HL-60 (cell line): ENCODE measurements around the gene CST9L.

Experiments
- DNase-seq, 2 experiments: peaks; one replicate each; pipeline ENCODE4 v3.0.0-alpha.2; 2010 to 2020; ENCODE audit warnings: low read depth in 1 of 2, low spot score in 1 of 2
- H3K27ac ChIP-seq: fragments of 250-450 bp; sonication (Bioruptor Pico); replicated peaks from 2 replicates; pipeline ENCODE4 v1.5.1; 2020; ENCODE audit warnings: mild to moderate bottlenecking, moderate library complexity
- H3K27me3 ChIP-seq: fragments of 250-450 bp; sonication (Bioruptor Pico); 2 replicates; pipeline ENCODE4 v1.5.1; 2021; ENCODE audit warnings: mild to moderate bottlenecking, moderate library complexity; ENCODE audit not compliant: insufficient read depth, poor library complexity, severe bottlenecking
- H3K4me3 ChIP-seq: replicated peaks from 2 replicates; pipeline ENCODE4 v1.5.1; 2011; ENCODE audit warnings: mild to moderate bottlenecking, control low read depth, low read length; ENCODE audit not compliant: insufficient read depth
- GABPA ChIP-seq: IDR thresholded peaks from 2 replicates; pipeline ENCODE4 v1.6.1; 2012; ENCODE audit warnings: low read depth
- POLR2AphosphoS5 ChIP-seq: IDR thresholded peaks from 2 replicates; pipeline ENCODE4 v1.6.1; 2012; ENCODE audit warnings: low read depth
- SPI1 ChIP-seq: IDR thresholded peaks from 2 replicates; pipeline ENCODE4 v1.6.1; 2012; ENCODE audit warnings: low read depth, mild to moderate bottlenecking, borderline replicate concordance
- TF ChIP-seq, protein P1 (sequence below): IDR thresholded peaks from 2 replicates; pipeline ENCODE4 v1.6.1; 2012; ENCODE audit warnings: low read depth; ENCODE audit not compliant: insufficient replicate concordance
- TF ChIP-seq, protein P2 (sequence below): IDR thresholded peaks from one replicate; pipeline ENCODE4 v1.5.1; 2011; ENCODE audit warnings: low read length, control low read depth, inconsistent platforms; ENCODE audit not compliant: insufficient read depth

Gene CST9L

DNA sequence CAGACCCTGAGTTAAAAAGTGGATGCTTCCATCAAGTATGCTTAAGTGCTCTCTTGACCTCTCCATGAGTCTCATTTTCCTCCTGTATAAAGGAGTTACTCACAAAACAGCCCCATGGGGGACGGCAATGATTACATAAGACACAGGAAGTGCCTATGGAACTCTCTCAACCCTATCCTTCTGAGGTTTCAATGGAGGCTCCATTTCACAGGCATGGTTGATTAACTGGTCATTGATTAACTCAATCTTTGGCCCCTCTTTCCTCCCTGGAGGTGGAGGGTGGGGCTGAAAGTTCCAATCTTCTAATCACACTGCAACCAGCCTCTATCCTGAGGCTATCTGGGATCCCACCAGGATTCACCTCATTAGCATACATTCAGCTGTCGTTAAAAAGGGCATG, 48.1 kb downstream of the CST9L start:
- TF ChIP-seq, protein P1, sequence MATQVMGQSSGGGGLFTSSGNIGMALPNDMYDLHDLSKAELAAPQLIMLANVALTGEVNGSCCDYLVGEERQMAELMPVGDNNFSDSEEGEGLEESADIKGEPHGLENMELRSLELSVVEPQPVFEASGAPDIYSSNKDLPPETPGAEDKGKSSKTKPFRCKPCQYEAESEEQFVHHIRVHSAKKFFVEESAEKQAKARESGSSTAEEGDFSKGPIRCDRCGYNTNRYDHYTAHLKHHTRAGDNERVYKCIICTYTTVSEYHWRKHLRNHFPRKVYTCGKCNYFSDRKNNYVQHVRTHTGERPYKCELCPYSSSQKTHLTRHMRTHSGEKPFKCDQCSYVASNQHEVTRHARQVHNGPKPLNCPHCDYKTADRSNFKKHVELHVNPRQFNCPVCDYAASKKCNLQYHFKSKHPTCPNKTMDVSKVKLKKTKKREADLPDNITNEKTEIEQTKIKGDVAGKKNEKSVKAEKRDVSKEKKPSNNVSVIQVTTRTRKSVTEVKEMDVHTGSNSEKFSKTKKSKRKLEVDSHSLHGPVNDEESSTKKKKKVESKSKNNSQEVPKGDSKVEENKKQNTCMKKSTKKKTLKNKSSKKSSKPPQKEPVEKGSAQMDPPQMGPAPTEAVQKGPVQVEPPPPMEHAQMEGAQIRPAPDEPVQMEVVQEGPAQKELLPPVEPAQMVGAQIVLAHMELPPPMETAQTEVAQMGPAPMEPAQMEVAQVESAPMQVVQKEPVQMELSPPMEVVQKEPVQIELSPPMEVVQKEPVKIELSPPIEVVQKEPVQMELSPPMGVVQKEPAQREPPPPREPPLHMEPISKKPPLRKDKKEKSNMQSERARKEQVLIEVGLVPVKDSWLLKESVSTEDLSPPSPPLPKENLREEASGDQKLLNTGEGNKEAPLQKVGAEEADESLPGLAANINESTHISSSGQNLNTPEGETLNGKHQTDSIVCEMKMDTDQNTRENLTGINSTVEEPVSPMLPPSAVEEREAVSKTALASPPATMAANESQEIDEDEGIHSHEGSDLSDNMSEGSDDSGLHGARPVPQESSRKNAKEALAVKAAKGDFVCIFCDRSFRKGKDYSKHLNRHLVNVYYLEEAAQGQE = no peak
- TF ChIP-seq POLR2AphosphoS5 (no peak), GABPA (no peak), SPI1 (no peak)
- TF ChIP-seq, protein P2, sequence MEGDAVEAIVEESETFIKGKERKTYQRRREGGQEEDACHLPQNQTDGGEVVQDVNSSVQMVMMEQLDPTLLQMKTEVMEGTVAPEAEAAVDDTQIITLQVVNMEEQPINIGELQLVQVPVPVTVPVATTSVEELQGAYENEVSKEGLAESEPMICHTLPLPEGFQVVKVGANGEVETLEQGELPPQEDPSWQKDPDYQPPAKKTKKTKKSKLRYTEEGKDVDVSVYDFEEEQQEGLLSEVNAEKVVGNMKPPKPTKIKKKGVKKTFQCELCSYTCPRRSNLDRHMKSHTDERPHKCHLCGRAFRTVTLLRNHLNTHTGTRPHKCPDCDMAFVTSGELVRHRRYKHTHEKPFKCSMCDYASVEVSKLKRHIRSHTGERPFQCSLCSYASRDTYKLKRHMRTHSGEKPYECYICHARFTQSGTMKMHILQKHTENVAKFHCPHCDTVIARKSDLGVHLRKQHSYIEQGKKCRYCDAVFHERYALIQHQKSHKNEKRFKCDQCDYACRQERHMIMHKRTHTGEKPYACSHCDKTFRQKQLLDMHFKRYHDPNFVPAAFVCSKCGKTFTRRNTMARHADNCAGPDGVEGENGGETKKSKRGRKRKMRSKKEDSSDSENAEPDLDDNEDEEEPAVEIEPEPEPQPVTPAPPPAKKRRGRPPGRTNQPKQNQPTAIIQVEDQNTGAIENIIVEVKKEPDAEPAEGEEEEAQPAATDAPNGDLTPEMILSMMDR = no peak
- H3K4me3 ChIP-seq = no peak overlapping the region
- H3K27ac ChIP-seq = no peak overlapping the region
- peaks cover 2% of the 10 kb centered on the region for H3K27me3 ChIP-seq
- no peak for DNase-seq

DNA sequence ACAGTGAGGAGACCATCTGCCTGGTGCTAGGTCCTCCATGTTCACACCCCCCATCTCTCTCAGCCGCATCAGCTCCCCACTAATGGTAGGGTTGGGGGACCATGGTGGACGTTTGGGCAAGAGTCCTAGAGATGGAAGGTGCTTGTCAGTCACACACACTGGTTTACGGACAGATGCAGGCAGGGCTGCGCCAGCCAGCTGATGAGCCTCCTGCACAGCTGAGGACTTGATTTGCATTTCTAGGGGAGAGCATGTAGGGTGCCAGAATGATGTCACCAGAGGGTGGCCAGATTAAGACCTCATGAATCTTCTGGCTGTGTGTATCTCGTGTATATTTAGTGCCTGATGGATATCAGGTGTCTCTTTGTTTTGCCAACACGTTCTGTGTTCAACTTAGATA, 48.7 kb downstream of the CST9L start:
- Histone ChIP-seq H3K4me3 (no peak overlapping the region), H3K27me3 (peaks cover 2% of the 10 kb centered on the region), H3K27ac (no peak overlapping the region)
- TF ChIP-seq, protein P2 = no peak
- TF ChIP-seq SPI1 = no peak
- TF ChIP-seq, protein P1 = no peak
- no peak for DNase-seq

DNA sequence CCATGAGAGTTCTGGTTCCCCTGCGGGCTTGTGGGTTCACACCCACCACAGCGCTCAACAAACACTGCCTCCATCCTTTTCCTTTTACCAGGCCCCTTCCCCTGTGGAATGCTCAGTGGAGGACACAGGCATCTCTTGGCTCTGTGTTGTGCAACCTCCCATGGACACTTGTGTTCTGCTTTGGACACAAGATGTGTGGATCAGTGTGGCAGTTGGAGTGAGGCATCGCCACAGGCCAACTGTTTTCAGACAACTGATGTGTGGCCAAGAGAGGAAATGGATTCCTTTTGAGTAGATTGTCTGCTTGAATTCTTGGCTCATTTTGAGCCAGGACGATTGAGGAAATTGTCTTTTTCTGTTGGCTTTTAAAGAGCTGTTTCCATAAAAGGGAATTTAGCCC, 50.6 kb downstream of the CST9L start:
- no peak for DNase-seq
- Histone ChIP-seq H3K4me3 (no peak overlapping the region), H3K27me3 (peaks cover 2% of the 10 kb centered on the region), H3K27ac (no peak overlapping the region)
- TF ChIP-seq, protein P2 = no peak
- TF ChIP-seq, protein P1 = no peak
- TF ChIP-seq GABPA (no peak), POLR2AphosphoS5 (no peak), SPI1 (no peak)
